Stimulated activated CD4-positive, alpha-beta T cell treated with anti-CD3 and anti-CD28 coated beads, Interleukin-4, amount 100 ng/mL, for 4 hours (primary cell): Measurements from ENCODE around the gene NSD1.

Source experiments
- DNase-seq, 2 experiments: peaks; one replicate each; pipeline ENCODE4 v3.0.0-alpha.2; 2020

The NSD1 gene

GRCh38 chr5:177133096-177133852, at the start of gene NSD1:
NSD1 (plus strand) TSS chr5:177133773; CDS start chr5:177135104, 1,331 bp downstream.
- DNase-seq, result peak; percentile 90 to 92

- no peak for DNase-seq
Measured at GRCh38 chr5:177084175-177084574, 49.4 kb upstream of the NSD1 start.

GRCh38 chr5:177085985-177086653, 47.5 kb upstream of the NSD1 start:
- DNase-seq, result no peak

GRCh38 chr5:177086654-177087397, 46.7 kb upstream of the NSD1 start, which contains the start of gene FGFR4:
FGFR4 (plus strand) TSS chr5:177086915; CDS start chr5:177089603, 2,688 bp downstream.
- DNase-seq, result peak; percentile 59 to 60

GRCh38 chr5:177087398-177088005, 46.1 kb upstream of the NSD1 start:
- DNase-seq, result no peak

GRCh38 chr5:177089127-177089526, 44.4 kb upstream of the NSD1 start:
- no peak for DNase-seq

GRCh38 chr5:177089825-177090641, 43.5 kb upstream of the NSD1 start:
- no peak for DNase-seq

GRCh38 chr5:177090813-177091212, 42.8 kb upstream of the NSD1 start:
- no peak for DNase-seq

GRCh38 chr5:177091232-177091631, 42.3 kb upstream of the NSD1 start:
- no peak for DNase-seq

- DNase-seq, result no peak
Measured at GRCh38 chr5:177092178-177093081, 41.1 kb upstream of the NSD1 start.

- DNase-seq, result no peak
Measured at GRCh38 chr5:177093082-177093712, 40.4 kb upstream of the NSD1 start.

GRCh38 chr5:177093803-177094202, 39.8 kb upstream of the NSD1 start:
- no peak for DNase-seq

- DNase-seq, result no peak
Measured at GRCh38 chr5:177094224-177095087, 39.1 kb upstream of the NSD1 start.

GRCh38 chr5:177095088-177095669, 38.4 kb upstream of the NSD1 start:
- no peak for DNase-seq

GRCh38 chr5:177096162-177097015, 37.2 kb upstream of the NSD1 start:
- DNase-seq, result no peak

- no peak for DNase-seq
Measured at GRCh38 chr5:177097016-177097985, 36.3 kb upstream of the NSD1 start.

- DNase-seq, result no peak
Measured at GRCh38 chr5:177098120-177098469, 35.5 kb upstream of the NSD1 start.
